C4-2B (cell line): Measurements from ENCODE around the gene MRPS11.
"Not testable (repeated sequence)": the region's sequence is repeated elsewhere in the genome, so short reads cannot be mapped to it uniquely, and the experiment has no call there.

Experiments used
- H3K27ac ChIP-seq: fragments of 450-650 bp; 2 replicates; pipeline ENCODE4 v1.5.1; 2017
- ZFX ChIP-seq: fragments of 450-650 bp; IDR thresholded peaks from 2 replicates; pipeline ENCODE4 v1.6.1; 2017
- TF ChIP-seq, protein P1 (sequence below): fragments of 450-650 bp; conservative IDR thresholded peaks from 2 replicates; pipeline ENCODE4 v1.5.1; 2017; ENCODE audit warnings: mild to moderate bottlenecking

The MRPS11 gene

DNA sequence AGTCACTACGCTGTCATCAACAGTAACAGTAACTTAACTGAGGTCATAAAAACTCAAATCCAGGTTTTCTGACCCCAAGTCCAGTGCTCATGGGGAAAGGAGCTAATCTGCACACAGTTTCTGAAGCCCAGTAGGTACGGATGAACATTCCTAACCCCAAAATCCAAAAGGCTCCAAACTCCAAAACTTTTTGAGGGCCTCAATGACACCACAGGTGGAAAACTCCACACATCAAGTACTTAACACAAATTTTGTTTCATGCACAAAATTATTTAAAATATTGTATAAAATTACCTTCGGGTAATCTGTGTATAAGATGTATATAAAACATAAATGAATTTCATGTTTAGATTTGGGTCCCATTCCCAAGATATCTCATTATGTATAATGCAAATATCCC lies 10.8 kb upstream of the MRPS11 start:
- no peak for TF ChIP-seq ZFX
- TF ChIP-seq, protein P1, sequence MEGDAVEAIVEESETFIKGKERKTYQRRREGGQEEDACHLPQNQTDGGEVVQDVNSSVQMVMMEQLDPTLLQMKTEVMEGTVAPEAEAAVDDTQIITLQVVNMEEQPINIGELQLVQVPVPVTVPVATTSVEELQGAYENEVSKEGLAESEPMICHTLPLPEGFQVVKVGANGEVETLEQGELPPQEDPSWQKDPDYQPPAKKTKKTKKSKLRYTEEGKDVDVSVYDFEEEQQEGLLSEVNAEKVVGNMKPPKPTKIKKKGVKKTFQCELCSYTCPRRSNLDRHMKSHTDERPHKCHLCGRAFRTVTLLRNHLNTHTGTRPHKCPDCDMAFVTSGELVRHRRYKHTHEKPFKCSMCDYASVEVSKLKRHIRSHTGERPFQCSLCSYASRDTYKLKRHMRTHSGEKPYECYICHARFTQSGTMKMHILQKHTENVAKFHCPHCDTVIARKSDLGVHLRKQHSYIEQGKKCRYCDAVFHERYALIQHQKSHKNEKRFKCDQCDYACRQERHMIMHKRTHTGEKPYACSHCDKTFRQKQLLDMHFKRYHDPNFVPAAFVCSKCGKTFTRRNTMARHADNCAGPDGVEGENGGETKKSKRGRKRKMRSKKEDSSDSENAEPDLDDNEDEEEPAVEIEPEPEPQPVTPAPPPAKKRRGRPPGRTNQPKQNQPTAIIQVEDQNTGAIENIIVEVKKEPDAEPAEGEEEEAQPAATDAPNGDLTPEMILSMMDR = no peak
- no peak overlapping the region for H3K27ac ChIP-seq

DNA sequence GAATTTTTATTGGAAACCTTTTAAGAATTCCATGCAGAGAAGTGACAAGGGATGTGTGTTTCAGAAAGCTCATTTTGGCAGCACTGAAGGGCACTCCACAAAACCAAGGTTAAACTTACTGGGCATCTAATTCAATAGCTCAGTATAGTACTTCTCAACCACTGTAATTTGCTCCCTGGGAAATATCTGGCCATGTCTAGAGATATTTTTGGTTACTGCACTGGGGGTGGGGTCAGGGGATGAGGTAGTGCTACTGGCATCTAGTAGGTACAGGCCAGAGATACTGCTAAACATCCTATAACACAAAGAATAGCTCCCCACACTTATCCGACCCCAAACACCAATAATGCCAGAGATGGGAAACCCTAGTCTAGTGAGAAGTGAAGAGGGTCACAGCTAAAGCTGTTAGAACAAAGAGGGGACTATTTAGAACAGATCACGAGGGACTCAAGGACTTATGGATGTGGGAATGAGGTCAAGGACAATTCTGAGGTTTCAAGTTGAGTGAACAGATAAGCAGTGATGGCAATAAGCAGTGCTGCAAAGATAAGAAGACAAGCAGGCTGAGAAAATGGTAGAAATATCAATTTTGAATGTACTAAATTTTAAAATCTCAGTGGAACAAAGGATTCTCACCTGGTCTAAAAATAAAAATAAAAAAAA lies 3.5 kb upstream of the MRPS11 start:
- H3K27ac ChIP-seq = no peak overlapping the region
- no peak for TF ChIP-seq ZFX
- TF ChIP-seq, protein P1 = no peak

DNA sequence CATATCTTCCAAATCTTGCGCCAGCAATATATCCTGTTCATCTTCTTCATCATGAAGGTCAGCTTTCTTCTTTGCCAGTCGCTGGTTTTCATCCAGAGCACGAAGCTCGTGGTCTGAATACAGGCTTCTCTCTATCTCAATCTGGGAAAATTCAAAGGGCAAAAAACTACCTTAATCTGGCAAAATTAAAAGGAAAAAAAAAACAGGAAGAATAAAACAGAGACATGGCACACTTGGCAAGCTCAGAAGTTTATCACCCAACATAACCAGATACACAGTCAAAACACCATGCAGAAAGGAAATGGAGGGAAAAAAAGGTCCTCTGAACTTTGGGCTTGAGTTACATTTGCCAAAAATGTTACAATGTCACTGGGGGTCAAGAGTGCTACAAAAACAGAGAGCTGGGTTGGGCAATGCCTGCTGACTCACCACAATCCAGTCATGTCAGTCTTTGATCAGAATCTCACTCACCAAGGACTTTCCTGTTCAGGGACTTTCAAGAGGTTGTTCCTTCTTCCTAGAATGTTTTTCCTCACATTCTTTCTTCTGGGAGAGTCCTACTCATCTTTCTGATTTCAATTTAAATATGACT lies 1.8 kb upstream of the MRPS11 start:
- TF ChIP-seq, protein P1 = no peak
- no peak for TF ChIP-seq ZFX
- H3K27ac ChIP-seq = no peak overlapping the region

DNA sequence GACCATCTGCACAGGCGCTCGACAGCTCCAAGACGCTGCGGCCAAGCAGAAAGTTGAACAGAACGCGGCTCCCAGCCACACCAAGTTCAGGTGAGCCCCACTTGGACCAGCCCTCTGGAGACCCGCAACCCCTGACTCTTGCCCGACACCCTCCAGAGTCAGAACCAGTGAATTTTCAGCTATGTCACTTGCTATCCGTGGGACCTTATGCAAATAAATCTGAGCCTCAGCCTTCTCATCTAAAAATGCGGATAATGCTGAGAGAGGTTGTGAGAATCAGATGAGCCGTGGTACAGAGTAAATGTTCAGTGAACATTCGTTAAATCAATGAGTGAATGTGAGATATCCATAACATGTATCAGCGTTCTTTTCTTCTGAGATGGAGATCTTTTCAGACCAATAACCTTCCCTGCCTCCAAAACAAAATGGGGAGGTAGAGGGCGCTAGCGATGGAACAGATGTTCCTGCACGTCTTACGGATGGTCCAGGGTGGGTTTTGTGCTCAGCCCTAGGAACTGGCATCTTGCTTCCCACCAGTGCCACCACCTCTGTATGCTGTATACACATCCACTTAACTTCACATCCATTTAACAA lies 524 bp downstream of the MRPS11 start:
- peak overlapping the region; percentile 87 for H3K27ac ChIP-seq
- TF ChIP-seq, protein P1 = peak; percentile 65
- no peak for TF ChIP-seq ZFX

DNA sequence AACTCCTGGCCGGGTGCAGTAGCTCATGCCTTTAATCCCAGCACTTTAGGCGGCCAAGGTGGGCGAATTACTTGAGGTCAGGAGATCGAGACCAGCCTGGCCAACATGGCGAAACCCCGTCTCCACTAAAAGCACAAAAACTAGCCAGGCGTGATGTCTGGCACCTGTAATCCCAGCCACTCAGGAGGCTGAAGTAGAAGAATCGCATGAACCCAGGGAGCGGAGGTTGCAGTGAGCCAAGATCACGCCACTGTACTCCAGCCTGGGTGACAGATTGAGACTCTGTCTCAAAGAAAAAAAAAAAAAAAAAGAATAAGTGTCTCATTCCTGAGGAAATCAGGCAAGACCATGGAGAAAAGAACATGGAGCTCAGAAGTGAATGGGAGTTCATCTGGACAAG lies 1.2 kb downstream of the MRPS11 start:
- H3K27ac ChIP-seq = not testable (repeated sequence)

DNA sequence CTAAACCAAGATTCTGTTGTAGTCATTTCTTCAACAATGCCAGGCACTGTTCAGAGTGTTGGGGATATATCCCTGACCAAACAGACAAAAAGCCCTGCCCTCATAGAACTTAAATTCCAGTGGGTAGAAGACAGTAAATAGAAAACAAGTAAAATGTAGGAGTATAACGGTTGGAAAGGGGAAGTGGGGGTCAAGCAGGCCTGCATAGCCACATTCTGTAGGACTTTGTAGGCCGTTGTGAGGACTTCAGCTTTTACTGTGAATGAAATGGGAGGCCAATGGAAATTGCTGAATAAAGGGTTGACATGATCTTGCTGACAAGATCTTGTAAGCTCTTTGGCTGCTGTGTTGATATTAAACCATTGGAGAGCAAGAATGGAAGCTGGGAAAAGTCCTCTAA lies 1.8 kb downstream of the MRPS11 start:
- TF ChIP-seq, protein P1 = no peak
- no peak for TF ChIP-seq ZFX

DNA sequence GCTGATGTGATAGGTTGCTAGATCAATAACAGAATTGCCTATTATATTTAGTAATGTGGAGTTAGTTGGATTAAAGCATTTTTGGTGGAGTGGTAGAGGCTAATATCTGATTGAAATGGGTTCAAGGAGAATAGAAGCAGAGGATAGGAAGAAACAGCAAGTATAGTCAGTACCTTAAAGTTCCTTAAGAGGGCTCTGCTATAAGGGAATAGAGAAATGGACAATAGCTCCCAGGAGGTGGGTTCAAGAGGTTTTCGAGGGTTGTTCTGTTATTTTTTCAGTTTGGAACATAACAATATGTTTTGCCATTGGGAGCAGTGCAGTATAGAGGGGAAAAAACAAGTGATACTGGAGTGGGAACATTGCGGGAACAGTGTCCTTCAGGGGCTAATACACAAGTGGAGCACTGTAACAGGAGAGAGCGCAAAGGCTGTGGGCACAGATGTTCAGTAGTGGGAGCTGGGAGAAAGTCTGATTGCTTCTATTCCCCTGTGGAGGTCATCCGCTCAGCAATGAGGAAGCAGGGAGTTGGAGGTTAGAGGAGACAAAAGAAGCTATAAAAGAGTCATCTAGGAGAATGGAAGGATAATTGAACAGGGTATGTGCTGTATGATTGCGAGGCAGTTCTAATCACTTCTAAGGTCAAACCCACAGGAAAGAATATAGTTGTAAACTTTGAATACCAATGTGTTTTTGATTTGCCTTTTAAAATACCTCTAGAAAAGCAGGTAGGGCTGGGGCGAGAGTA lies 3.3 kb downstream of the MRPS11 start:
- TF ChIP-seq ZFX = no peak
- TF ChIP-seq, protein P1 = no peak; the same call in 1 of the 2 replicates
- H3K27ac ChIP-seq = no peak overlapping the region

More for the DNA sequence above, 1.8 kb downstream of the MRPS11 start:
- H3K27ac ChIP-seq = no peak overlapping the region
